HG03060 (cell line): ENCODE results near the gene PTPRC.

Source experiments
- ATAC-seq: cut with Tn5 transposase; IDR thresholded peaks from one replicate; pipeline ENCODE4 v1.9.1; 2021; ENCODE audit warnings: low read depth, moderate number of reproducible peaks; ENCODE audit not compliant: unreplicated experiment

Gene PTPRC

DNA sequence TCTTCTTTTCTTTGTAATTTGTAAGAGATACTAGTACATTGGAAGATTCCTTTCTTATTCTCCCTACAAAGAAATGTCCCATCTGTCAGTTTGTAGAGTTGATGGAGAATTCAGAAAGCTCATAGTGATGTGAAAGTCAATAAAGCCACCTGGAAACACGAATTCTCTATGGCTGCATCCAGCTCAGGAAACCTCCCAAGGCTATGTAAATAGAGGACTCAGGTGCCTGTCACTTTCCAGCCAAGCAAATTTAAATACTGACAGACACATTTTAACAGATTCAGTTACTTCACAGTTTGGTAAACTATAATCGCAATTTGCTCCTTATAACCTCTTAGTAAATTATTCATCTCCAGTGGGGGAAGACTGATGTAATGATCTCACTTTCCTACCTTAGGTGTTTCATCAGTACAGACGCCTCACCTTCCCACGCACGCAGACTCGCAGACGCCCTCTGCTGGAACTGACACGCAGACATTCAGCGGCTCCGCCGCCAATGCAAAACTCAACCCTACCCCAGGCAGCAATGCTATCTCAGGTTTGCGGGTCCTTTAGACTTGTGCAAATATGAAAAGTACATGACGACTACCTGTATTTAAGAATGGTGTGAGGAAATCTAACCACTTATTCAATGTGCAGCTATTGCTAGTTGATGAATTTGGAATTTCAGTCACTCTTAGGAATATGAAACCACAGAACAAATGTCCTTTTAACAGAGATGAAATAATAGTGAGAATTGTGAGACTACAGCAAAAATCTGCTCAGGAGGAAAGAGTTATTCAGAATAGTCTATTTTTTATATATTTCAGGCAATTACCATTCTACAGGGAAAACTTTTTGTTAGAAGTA lies 60.6 kb downstream of the PTPRC start:
- ATAC-seq, result no peak

DNA sequence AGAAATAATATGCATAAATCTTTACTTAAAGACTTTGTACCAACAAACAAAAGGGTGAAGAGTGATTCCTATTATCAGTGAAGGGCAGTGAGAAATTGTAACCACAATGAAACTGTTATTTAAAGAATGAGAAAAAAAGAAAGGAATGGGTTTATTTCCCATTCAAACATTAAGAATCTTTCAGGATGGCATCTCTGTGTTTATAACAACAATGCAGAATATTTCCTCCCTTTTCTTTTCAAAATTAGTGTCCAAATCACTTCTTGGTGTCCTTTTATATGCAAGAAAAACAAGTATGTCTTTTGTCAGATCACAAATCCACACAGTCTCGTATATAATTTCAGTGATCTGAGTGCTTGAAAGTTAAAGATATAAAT lies 61.2 kb downstream of the PTPRC start:
- ATAC-seq, result no peak

DNA sequence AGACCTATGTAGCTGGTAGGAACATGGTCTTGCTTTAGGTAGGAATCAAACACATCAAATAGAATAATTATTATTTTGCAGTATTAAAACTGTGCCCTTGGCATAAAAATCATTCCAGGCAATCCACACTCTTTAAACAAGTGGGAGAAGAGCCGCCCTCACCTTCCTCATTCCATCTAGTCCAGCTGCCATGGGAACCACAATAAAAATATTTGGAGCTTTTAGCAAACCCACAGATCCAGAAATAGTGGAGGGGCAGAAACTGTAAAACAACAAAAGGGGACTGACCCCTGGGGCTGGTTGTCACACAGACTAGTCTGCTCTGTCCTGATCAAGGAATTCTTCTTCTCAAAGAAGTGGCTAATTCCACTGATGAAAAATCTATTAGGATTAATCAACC lies 61.6 kb downstream of the PTPRC start:
- no peak for ATAC-seq

DNA sequence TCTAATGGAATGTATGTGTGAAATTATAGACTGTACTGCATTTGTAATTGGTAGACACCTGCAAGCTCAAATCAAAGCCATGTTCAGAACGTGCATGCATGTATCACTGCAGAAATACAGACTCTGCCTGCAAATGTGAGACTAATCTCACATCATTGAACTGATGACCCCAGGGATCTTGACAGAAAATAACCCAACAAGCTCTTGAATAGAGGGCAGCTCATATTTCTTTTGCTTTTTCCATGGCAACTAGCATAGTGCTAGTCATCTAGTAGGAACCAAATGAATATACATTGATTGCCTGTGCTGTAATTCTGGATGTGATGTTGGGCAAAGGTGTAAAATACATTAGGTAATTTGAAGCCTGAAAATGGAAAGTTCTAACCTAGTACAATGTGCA lies 62.4 kb downstream of the PTPRC start:
- ATAC-seq, result no peak

DNA sequence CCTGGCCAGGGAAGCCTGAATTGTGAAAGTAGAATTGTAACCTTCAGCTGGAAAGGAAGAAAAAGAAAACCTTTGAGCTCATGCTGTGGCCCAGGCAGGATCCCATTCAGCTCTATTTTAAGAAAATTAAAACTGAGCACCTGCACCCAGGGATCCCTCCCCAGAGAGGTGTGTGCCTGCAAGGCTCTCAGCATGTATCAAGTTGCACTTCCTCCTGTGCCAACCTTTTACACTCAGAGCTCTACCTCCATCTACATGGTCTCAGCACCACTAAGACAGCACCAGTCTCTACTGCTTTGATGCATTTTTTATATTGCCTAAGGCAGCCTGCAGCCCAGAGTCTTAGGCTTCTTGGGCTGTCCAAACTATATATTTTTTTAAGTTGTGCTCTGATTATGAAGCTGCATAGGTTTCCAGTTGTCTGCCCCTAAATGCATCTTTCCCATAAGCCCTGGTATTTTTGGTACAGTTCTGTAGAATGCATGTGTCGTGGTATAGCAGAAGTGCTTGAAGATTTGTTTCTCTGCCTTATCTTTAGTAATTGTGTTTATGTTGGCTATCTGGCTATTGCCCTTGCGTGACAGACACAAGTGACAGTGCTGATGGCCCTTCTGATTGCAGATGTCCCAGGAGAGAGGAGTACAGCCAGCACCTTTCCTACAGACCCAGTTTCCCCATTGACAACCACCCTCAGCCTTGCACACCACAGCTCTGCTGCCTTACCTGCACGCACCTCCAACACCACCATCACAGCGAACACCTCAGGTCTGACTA lies 63.1 kb downstream of the PTPRC start:
- ATAC-seq, result no peak

DNA sequence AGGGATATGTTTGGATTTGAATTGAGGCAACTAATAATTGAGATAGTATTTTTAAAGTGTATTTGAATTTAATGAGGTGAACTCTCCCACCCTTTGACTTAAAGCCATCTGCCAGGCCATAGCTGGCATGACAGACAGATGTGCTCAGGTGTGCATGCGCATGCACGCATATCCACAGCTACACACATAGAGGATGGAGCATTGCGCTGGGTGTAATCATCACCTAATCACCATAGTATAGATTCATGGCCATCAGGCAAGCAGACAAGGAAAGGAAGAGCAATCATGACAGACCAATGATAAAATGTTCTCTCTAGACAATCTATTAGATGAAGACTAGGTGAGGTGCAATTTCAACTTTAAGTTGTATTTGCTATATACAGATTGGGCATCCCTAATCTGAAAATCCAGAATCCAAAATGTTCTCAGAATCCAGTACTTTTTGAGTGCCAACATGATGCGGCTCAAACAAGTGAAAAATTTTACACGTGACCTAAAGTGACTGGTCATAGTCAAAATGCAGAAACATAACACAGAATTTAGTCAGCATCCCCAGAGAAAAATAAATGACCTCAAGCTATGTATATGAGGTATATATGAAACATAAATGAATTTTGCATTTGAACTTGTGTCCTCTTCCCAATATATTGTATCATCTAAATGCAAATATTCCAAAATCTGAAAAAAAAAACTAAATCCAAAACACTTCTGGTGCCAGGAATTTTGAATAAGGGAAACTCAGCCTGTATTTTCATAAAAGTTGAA lies 70.1 kb downstream of the PTPRC start:
- ATAC-seq, result no peak

DNA sequence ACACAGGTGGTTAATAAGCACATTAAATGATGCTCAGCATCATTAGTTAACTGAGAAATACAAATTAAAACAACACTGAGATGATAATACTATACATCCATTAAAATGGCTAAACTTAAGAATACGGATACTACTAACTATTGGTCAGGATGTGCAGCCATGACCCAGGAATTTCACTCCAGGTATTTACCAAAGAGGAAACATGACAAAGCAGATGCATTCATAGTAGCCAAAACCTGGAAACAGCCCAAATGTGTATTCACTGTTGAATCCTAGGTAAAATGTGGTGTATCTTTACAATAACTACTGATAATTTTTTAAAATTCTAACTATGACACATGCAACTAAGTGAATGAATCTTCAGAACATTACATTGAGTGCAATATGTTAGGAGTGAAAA lies 73.0 kb downstream of the PTPRC start:
- no peak for ATAC-seq

DNA sequence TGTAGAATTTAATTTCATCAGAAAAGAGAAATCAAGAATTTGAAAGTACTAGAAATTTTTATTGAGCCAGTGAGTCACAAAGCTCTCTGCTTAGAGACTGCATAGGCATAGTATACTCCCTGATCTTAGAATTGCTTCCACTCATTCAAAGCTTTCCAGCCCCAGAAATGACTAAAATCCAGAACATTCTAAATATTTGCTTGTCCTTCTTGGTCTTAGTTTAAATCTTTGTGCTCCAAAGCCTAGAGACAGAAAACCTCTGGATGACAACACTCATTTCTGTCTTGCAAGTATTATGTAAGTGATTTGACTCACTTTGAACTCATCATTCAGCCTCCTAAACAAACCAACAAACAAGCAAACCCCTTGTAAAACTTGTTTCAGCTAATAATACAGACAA lies 74.2 kb downstream of the PTPRC start:
- no peak for ATAC-seq

DNA sequence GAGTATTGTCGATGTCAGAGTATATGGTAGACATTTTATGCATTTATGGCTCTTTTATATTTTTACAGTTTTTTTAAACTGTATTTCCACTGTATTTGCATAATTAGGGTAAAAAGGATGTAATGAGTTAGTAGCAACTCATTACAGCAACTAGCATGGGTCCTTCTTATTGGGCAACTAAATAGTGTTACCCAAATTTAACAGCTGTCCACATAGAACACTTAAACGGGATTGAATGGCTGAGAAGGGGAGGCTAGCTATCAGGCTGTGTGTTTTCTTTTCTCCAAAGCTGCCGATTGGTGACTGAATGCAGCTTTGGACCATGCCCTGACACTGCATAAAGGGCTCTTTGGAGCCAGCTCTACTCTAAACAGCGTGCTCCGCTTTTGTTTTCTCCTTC lies 75.4 kb downstream of the PTPRC start:
- ATAC-seq, result no peak

DNA sequence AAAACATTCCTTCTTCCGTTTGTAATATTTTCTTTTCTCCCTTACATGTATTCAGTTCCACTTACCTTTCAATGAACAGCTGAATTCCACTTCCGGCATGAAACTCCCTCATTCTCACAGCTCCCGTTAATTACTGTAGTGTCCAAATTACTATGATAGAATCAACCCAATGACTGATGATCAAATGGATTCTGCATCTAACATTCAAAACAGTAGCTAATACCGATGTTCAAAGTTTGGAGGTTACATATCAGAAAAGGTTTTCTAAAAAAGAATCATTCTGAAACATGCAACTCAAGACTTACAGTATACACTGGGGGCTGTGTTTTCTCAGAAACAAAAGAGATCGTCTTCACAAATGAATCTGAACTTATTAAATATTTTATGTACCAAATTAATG lies 77.2 kb downstream of the PTPRC start:
- no peak for ATAC-seq

DNA sequence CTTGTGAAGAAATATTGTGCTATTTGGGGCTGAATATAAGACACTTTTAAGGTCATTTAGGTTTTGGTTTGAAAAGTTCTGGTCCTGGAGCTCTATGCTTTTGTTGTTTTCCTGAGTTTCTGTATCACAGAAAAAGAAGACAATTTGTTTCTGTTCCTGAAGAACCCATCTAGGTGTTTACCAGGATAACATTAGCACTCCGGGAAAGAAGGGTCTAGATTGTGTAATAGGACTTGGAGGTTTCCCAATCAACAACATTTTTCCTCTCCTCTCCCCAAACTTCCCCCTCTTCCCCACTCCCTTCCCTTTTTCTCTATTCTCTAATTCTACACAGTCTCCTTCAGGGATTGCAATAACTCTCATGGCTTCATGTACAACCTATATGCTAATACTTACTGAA lies 78.7 kb downstream of the PTPRC start:
- ATAC-seq, result no peak

DNA sequence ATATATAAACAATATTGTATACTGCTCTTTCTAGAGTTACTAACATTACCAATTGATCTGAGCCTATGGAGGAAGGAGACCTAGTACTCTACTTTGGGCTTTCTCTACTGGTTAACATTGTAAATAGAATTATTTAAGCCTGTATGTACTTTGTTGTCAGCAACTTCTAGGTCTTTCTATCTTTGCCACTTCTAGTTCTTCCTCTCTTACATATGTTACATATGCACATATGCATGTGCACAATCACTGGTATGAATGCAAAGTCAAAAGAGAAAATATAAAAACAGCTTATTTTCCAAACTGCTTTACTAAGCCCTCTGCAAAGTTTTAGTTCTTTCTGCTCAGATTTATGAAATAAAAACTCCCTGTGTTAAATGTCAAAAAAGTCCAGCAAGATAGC lies 84.3 kb downstream of the PTPRC start:
- no peak for ATAC-seq

DNA sequence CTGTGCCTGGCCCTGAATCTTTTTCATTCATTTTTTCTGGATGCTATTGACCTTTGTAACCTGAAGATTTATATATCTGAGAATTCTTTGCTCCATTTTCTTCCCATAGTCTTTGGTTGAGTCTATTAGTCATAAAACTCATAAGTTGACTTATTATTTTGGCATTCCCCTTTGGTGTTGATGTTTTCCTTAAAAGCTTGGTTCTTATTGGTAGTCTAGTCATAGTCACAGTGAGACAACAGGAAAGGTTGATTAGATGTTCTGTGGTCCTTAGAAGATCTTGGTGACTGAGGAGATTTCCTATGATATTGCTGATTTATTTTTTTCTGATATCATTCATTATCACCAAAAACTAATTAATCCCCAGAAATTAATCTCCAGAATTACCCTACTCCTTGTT lies 86.2 kb downstream of the PTPRC start:
- ATAC-seq, result no peak

DNA sequence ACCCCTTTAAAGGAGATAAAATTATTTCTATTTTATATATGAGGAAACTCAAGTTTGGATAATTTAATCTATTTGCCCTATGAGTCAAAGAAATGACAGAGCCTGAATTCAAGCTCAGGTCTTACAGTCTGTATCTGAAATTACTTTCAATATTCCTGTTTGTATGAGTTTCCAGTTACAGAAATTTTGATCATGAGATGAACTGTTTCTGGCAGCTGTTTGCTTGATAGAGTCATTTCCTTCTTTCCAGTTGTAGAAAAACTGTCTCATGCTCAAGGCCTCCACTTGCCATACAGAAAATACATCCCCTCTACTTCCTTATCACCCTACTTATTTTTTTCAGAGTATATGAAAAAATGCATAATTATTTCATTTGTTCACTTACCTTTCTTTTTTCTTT lies 87.6 kb downstream of the PTPRC start:
- no peak for ATAC-seq

DNA sequence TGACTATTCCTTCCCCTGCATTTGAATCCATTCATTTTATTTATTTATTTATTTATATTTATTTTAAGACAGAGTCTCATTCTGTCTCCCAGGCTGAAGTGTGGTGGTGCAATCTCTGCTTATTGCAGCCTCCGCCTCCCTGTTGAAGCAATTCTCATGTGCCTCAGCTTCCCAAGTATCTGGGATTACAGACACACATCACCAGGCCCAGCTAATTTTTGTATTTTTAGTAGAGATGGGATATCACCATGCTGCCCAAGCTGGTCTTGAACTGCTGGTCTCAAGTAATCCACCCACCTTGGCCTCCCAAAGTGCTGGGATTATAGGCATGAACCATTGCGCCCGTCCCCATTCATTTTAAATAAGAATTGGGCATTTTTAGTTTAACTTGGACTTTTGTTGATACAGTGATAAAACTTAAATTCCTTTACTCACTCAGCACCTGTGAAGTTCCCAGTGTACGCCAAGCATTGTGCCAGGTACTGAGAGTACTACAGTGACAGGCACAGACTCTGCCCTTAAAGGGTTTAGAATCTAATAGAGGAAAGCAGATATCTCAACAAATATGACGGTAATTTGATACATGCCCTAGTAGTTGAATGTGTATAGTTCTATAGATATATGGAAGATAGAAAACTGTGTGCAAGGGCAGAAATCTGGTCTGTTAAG lies 90.5 kb downstream of the PTPRC start:
- no peak for ATAC-seq

DNA sequence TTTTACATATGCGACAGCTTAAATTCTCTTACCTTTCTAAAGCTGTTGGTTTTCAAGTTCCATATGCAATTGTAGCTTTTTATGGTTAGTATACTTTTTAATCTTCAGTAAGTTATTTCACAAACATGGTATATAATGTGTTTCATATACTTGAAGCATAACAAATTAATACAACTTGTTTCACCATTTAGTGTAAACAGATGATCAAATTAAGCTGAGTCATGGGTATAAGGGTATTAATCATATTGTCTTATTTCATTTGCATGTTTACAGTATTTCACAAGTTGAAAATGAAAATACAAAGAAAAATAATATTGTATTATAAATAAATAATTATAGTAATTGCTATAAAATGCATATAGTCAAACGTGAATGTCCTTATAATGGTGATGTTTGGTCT lies 92.1 kb downstream of the PTPRC start:
- ATAC-seq, result no peak

DNA sequence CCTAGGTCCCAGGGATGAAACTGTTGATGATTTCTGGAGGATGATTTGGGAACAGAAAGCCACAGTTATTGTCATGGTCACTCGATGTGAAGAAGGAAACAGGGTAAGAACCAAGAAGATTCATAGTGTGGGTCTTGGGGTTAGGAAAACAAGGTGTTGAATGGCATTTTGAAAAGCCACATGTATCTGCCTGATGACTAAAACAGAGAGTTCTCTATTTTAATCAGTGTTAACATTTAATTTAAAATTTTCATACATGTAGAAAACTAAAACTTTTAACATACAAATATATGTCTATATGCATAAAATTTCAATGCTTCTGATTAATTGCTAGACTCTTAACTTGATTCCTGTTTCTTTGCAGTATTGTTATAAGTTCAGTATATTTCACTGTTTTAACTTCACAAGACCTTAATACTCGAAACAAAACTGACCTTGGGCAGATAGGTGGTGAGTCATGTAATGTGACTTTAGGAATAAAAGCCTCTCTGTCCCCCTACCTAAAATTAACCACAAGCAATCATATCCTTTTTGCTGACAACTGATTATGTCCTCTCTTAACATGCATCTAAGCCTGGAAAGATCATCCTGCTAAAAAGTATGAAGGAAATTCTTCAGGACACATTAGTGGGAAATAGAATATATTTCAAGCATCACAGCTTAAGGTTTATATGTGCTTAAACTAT lies 95.6 kb downstream of the PTPRC start:
- peak; percentile 81 for ATAC-seq

DNA sequence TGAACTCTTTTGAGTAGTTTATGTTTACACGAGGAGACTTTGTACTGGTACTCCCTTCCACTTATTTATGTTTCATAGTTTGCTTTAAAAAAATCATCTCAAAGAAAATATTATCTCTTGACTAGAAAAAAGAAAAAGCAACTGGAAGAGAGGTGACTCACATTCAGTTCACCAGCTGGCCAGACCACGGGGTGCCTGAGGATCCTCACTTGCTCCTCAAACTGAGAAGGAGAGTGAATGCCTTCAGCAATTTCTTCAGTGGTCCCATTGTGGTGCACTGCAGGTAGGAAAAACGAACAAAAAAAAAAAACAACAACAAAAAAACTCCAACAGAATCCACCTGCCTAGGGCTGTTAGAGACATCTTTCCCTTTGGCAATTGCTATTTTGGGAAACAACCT lies 102.9 kb downstream of the PTPRC start:
- ATAC-seq, result no peak

DNA sequence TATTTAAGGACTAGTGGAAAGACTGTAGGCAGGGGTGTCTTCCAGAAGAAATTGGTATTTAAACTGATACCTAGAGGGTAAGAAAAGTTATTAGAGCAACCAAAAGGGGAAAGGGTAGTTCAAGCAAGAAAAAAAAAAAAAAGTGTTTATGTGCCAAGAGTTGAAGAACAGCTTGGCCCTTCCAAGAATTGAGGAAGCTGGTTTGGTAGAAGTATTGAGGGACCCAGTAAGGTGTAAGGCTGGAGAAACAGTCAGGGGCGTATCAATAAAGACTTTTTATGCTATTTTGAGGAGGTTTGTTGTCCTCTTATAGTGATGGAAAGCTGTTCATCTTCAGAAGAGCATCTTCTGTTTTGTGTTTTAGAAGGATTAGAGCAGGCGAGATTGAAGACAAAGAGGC lies 108.3 kb downstream of the PTPRC start:
- ATAC-seq, result no peak

DNA sequence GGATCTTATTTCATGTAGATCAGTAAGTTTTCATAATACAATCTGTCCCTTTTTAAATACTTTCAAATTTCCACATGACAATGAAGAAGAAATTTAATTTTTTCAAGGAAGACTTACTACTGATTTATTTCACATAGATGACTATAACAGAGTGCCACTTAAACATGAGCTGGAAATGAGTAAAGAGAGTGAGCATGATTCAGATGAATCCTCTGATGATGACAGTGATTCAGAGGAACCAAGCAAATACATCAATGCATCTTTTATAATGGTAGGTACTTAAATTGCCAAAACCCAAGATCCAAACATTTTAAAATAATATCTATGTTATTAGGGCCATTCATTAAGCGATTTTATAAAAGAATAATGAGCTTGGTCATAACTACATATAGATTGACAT lies 110.4 kb downstream of the PTPRC start:
- no peak for ATAC-seq
